Aorta (tissue), 5 donors: ENCODE results near the gene HSD17B2. TPM values are rescaled to one million over a fixed set of nuclear protein-coding genes. Genes with fewer than 3 reads are reported as not detected.

ENCODE experiments used
- ATAC-seq: fragments of 200-7000 bp; cut with Tn5 transposase; one replicate; pipeline ENCODE4 v1.9.1; 2022; ENCODE audit warnings: moderate library complexity; ENCODE audit not compliant: low FRiP score
- DNase-seq, 2 donors: peaks; one replicate each; pipeline ENCODE4 v3.0.0-alpha.2; 2020
- H3K27ac ChIP-seq, 2 donors: one replicate each; pipeline ENCODE4 v1.5.1; 2013; ENCODE audit warnings: low read length in 2 of 2, mild to moderate bottlenecking in 2 of 2, moderate library complexity in 2 of 2, control low read depth in 1 of 2, inconsistent platforms in 1 of 2, low read depth in 1 of 2
- H3K27me3 ChIP-seq, 2 donors: one replicate each; pipeline ENCODE4 v1.6.1; 2013; ENCODE audit warnings: control low read depth in 1 of 2, low read length in 1 of 2, mild to moderate bottlenecking in 1 of 2, moderate library complexity in 1 of 2; ENCODE audit not compliant: insufficient read depth in 2 of 2, control insufficient read depth in 1 of 2
- H3K36me3 ChIP-seq, 2 donors: one replicate each; pipeline ENCODE4 v1.6.1; 2013; ENCODE audit warnings: control low read depth in 1 of 2, low read length in 1 of 2, mild to moderate bottlenecking in 1 of 2; ENCODE audit not compliant: insufficient read depth in 2 of 2, control insufficient read depth in 1 of 2
- H3K4me1 ChIP-seq, 2 donors: one replicate each; pipeline ENCODE4 v1.6.1; 2013; ENCODE audit warnings: low read length in 2 of 2, control low read depth in 1 of 2, mild to moderate bottlenecking in 1 of 2, moderate library complexity in 1 of 2; ENCODE audit not compliant: insufficient read depth in 2 of 2, control insufficient read depth in 1 of 2
- H3K4me3 ChIP-seq, 2 donors: one replicate each; pipeline ENCODE4 v1.5.1; 2013; ENCODE audit warnings: low read length in 2 of 2, control low read depth in 1 of 2, mild to moderate bottlenecking in 1 of 2
- H3K9me3 ChIP-seq: one replicate; pipeline ENCODE4 v1.6.1; 2013; ENCODE audit warnings: mild to moderate bottlenecking, low read length; ENCODE audit not compliant: control insufficient read depth
- WGBS, 2 donors: extraction: QIAGEN DNeasy Blood & Tissue Kit; methylation state at CpG; one replicate each; pipeline ENCODE4 v1.1.7; 2013; 5-methylcytosine and 5-hydroxymethylcytosine counted together
- intact Hi-C, 2 donors: fragments of 100-400 bp; cut with DNase I; formaldehyde crosslinking; loops; one replicate each; pipeline versions ENCODE4 v1.14.2 to v1.15.0; 2022
- polyA plus RNA-seq, 2 donors: library from polyadenylated mRNA; stranded (reverse); fragments of 200-250 nt; gene quantifications; one replicate each; pipeline ENCODE4 v1.2.3, GENCODE V29; 2013
- total RNA-seq, 2 donors: library from RNA; stranded (reverse); fragmentation: NEBNext Ultra II Directional; extraction: Animal tissue kit (Norgen Biotek cat#: 25700); gene quantifications; one replicate each; pipeline ENCODE4 v1.2.1, GENCODE V29; 2021
- donor health status: healthy with polysubstance abuse.
- donor health status: Bipolar disorder and iron deficiency.
- donor health status: DM: no; HTN: no; CAD: no.
- donor health status: DM: no; HTN: no; CAD: no.
- donor health status: DM: yes; HTN: yes; CAD: no.

Gene HSD17B2
- total and polyA plus RNA-seq, 4 donors = 1.5 to 16.4 TPM; not detected in 2

DNA sequence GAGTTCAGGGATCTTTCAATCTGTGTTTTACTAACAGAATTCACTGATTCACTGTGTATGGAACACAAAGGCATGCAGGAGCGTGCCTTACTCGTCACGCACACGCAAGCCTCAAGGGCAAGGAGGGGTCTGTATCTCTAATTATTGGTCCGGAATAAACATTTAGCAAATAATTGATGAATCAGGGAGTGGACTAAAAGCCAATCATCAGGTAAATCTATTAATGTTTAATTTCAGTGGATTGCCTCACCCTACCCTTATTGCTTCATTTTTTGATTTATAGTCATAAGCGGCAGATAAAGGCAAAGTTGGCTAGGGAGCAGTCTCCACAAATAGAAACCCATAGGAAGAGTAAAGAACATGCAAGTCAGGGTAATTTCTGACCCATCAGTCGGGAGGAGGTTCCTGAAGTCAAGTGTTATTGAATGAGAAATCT, 7.4 kb upstream of the HSD17B2 start:
- intact Hi-C loops = no loop called here
- DNase-seq = no peak
- Histone ChIP-seq H3K27ac (no peak overlapping the region), H3K4me3 (no peak overlapping the region), H3K9me3 (peaks cover 2% of the 10 kb centered on the region), H3K27me3 (peaks cover 0 to 2% of the 10 kb centered on the region in 2 donors), H3K4me1 (no peaks in the 10 kb centered on the region), H3K36me3 (no peaks in the 10 kb centered on the region)
- 78 to 81% methylated on average over 7 of the region's 7 CpGs for WGBS, 2 donors
- no peak for ATAC-seq

DNA sequence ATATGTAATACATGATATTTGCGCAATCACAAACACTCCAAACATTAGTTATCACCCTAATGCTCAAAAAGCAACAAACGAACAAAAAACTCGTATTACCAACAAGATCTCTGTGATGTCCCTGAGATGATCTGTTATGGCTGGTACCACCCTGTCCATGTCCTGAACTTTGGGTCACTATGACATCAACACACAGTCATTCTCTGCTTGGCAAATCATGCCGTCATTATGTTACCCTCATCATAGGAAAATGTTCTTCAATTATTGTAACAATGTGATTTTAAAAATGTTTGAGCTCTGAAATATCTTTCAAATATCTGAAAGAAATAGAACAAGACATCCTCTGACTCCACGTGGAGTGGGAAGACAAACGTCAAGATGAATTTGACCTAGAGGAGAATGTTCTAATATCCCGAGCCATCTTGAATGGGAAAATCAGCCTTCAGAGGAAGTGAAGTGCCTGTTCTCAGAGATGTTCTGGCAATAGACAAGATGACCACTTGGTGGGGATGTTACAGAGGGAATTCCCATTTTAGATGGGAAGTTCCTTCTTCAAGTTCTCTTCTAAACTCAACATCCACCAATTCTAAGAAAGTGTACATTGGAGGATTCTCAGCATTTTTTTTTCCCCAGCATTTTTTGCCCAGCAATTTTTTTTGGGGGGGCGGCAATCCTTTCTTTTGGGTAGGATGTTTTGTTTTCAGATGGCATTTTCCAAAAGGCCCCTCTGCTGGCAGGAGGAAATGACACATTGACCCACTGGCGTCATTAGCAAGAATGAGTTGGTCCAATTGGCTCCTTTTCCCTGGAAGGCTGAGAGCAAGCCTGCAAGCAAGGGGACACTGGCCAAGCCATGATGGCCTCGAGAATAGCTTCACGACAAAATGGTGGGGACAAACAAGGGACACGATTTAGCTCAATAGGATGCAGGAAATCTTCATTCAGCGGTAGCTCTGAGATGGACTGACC, 3.7 kb upstream of the HSD17B2 start:
- no peaks in the 10 kb centered on the region for H3K36me3 ChIP-seq
- ATAC-seq (no peak), DNase-seq (no peak)
- H3K9me3 ChIP-seq = no peaks in the 10 kb centered on the region
- intact Hi-C loops = no loop called here
- no peaks in the 10 kb centered on the region for H3K27me3 ChIP-seq
- H3K4me3 ChIP-seq = no peak overlapping the region
- H3K27ac ChIP-seq = no peak overlapping the region
- no peaks in the 10 kb centered on the region for H3K4me1 ChIP-seq
- 55 to 60% methylated on average over 13 of the region's 13 CpGs for WGBS, 2 donors

DNA sequence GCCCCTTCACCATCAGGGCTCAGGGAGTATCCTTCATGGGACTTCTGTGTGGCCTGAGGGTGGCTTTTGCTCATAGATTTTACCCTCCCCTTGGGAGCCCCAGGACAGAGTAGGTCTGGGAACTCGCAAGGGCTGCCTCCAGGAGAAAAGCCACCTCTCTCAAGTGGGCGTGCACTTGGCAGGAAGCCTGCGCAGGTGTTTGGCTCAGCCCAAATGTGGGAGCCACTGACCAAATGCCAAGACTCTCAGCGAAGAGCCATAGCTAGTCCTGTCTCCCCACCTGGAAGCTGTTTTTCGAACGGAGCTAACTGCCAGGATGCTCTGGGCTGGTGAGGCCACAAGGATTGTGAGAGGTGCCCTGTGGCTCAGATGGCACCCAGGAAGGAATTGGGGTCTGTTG, 2.0 kb upstream of the HSD17B2 start:
- intact Hi-C loops = no loop called here
- no peak overlapping the region for H3K27ac ChIP-seq
- no peaks in the 10 kb centered on the region for H3K9me3 ChIP-seq
- H3K27me3 ChIP-seq = no peaks in the 10 kb centered on the region
- no peak for ATAC-seq
- H3K4me3 ChIP-seq = no peak overlapping the region
- H3K36me3 ChIP-seq = no peaks in the 10 kb centered on the region
- peak in 1 of 2 donors; percentile 43 for DNase-seq
- WGBS, 2 donors = 85 to 92% methylated on average over 6 of the region's 6 CpGs
- H3K4me1 ChIP-seq = no peaks in the 10 kb centered on the region

GRCh38 chr16:82033683-82034300, 1.3 kb upstream of the HSD17B2 start:
- no peaks in the 10 kb centered on the region for H3K9me3 ChIP-seq
- no peaks in the 10 kb centered on the region for H3K36me3 ChIP-seq
- H3K4me3 ChIP-seq = no peak overlapping the region
- H3K4me1 ChIP-seq = no peaks in the 10 kb centered on the region
- DNase-seq (no peak), ATAC-seq (no peak)
- H3K27me3 ChIP-seq = no peaks in the 10 kb centered on the region
- intact Hi-C loops = no loop called here
- H3K27ac ChIP-seq = no peak overlapping the region
- WGBS, 2 donors = 55 to 56% methylated on average over 8 of the region's 8 CpGs

- H3K27ac ChIP-seq = no peak overlapping the region
- no peaks in the 10 kb centered on the region for H3K9me3 ChIP-seq
- no peaks in the 10 kb centered on the region for H3K36me3 ChIP-seq
- intact Hi-C loops = no loop called here
- no peaks in the 10 kb centered on the region for H3K4me1 ChIP-seq
- no peak for DNase-seq
- WGBS, 2 donors = 78 to 81% methylated on average over 4 of the region's 4 CpGs
- ATAC-seq = no peak
- no peak overlapping the region for H3K4me3 ChIP-seq
- peaks cover 0 to 2% of the 10 kb centered on the region in 2 donors for H3K27me3 ChIP-seq
These were observed 2.2 kb downstream of the HSD17B2 start for GRCh38 chr16:82037251-82037650.

GRCh38 chr16:82037666-82038065, 2.6 kb downstream of the HSD17B2 start:
- 20 to 30% methylated on average over 2 of the region's 2 CpGs for WGBS, 2 donors

DNA sequence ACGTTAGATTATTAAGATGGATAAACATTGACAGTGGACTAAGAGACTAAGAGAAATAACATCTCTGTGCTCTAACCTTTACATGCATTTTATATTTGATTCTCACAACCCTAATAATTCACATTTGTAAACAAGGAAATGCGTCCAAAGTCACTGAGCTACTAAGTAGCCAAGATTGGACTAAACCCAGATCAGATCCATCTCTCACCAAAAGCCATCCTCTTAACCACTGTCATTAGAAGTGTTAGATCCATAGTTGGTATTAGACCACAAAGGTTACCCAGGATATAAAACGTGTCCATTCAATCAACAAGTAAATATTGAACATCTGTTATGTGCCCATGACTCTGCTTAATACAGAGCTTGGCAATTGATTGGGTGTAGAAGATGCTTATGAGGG, 5.2 kb downstream of the HSD17B2 start:
- Histone ChIP-seq H3K27me3 (peaks cover 0 to 2% of the 10 kb centered on the region in 2 donors), H3K36me3 (no peaks in the 10 kb centered on the region), H3K27ac (no peak overlapping the region), H3K9me3 (no peaks in the 10 kb centered on the region), H3K4me3 (no peak overlapping the region), H3K4me1 (no peaks in the 10 kb centered on the region)
- DNase-seq (no peak), ATAC-seq (no peak)
- intact Hi-C loops = no loop called here
- WGBS, 2 donors = 66 to 73% methylated on average over 3 of the region's 3 CpGs

More at GRCh38 chr16:82037666-82038065, 2.6 kb downstream of the HSD17B2 start:
- intact Hi-C loops = no loop called here
- Histone ChIP-seq H3K4me3 (no peak overlapping the region), H3K4me1 (no peaks in the 10 kb centered on the region), H3K27me3 (peaks cover 0 to 2% of the 10 kb centered on the region in 2 donors), H3K27ac (no peak overlapping the region), H3K9me3 (no peaks in the 10 kb centered on the region), H3K36me3 (no peaks in the 10 kb centered on the region)
- ATAC-seq = no peak
- no peak for DNase-seq

DNA sequence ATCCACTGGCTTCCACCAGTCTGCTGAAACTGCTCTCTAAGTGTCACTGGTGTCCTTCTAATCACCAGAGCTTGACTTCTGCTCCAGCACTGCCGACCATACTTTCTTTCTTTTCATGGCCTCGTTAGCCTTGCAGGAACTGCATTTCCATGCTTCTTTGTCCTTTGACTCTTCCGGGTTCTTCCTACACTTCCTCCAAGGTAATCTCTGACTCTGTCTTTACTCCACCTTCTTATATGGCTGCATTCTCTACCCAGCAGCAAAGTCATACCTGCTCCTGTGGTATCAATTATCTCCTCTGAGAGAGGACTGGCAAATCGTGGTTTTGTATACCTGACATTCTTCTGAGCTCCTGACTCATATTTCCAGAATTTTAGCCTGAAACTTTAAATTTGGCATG, 6.5 kb downstream of the HSD17B2 start:
- no peaks in the 10 kb centered on the region for H3K36me3 ChIP-seq
- H3K27ac ChIP-seq = no peak overlapping the region
- WGBS, 2 donors = 76 to 80% methylated on average over 4 of the region's 4 CpGs
- no peak overlapping the region for H3K4me3 ChIP-seq
- no peak for ATAC-seq
- no peaks in the 10 kb centered on the region for H3K4me1 ChIP-seq
- intact Hi-C loops = no loop called here
- peaks cover 0 to 2% of the 10 kb centered on the region in 2 donors for H3K27me3 ChIP-seq
- H3K9me3 ChIP-seq = no peaks in the 10 kb centered on the region
- DNase-seq = no peak
